Measurements from ENCODE around the gene HSFX2.

GRCh38 chrX:149641835-149642234, 46.7 kb upstream of the HSFX2 start:
- TF ChIP-seq EZH2phosphoT487 (IDR thresholded peaks at IDR 0.05; ENCODE audit: insufficient read depth, low read depth) (no peak), EZH2 (IDR thresholded peaks at IDR 0.05; ENCODE audit: insufficient read depth, poor library complexity, severe bottlenecking) (no peak)

All from GM23248 (cell line).